Measurements from ENCODE around the gene UBAP2L.

The UBAP2L gene

DNA sequence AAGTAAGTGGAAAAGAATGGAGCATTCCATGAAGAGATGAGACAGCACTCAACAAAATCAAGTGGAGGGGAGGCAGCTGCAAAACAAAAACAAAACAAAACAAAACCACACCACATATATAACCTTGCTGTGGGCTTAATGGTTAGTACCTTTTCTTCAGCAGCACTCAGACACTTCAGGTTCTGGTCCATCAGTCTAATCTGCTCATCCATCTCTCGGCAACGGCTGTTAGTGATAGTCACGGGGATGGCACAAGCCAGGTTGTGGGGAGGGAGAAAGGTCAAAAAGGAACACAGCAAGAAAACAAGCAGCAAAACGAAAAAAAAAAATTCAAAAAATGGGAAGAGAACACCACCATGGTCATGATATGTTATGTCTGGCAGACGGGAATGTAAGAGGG is 48.9 kb upstream of the UBAP2L start:
- ATAC-seq, result no peak
- TF ChIP-seq RARB (CRISPR knock-in tag; IDR thresholded peaks at IDR 0.05) (no peak), TOX (CRISPR knock-in tag; IDR thresholded peaks at IDR 0.05; ENCODE audit: borderline replicate concordance) (no peak), ARNTL (CRISPR knock-in tag; IDR thresholded peaks at IDR 0.05; ENCODE audit: borderline replicate concordance, low read depth) (no peak), CSRNP3 (CRISPR knock-in tag; IDR thresholded peaks at IDR 0.05) (no peak), ZC3H10 (CRISPR knock-in tag; IDR thresholded peaks at IDR 0.05) (no peak)
- TF ChIP-seq, protein P1, sequence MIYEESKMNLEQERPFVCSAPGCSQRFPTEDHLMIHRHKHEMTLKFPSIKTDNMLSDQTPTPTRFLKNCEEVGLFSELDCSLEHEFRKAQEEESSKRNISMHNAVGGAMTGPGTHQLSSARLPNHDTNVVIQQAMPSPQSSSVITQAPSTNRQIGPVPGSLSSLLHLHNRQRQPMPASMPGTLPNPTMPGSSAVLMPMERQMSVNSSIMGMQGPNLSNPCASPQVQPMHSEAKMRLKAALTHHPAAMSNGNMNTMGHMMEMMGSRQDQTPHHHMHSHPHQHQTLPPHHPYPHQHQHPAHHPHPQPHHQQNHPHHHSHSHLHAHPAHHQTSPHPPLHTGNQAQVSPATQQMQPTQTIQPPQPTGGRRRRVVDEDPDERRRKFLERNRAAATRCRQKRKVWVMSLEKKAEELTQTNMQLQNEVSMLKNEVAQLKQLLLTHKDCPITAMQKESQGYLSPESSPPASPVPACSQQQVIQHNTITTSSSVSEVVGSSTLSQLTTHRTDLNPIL (CRISPR knock-in tag; IDR thresholded peaks at IDR 0.05; ENCODE audit: low read depth), result no peak
- TF ChIP-seq, protein P2, sequence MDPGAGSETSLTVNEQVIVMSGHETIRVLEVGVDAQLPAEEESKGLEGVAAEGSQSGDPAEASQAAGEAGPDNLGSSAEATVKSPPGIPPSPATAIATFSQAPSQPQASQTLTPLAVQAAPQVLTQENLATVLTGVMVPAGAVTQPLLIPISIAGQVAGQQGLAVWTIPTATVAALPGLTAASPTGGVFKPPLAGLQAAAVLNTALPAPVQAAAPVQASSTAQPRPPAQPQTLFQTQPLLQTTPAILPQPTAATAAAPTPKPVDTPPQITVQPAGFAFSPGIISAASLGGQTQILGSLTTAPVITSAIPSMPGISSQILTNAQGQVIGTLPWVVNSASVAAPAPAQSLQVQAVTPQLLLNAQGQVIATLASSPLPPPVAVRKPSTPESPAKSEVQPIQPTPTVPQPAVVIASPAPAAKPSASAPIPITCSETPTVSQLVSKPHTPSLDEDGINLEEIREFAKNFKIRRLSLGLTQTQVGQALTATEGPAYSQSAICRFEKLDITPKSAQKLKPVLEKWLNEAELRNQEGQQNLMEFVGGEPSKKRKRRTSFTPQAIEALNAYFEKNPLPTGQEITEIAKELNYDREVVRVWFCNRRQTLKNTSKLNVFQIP (CRISPR knock-in tag; IDR thresholded peaks at IDR 0.05; ENCODE audit: borderline replicate concordance, low read depth), result no peak

DNA sequence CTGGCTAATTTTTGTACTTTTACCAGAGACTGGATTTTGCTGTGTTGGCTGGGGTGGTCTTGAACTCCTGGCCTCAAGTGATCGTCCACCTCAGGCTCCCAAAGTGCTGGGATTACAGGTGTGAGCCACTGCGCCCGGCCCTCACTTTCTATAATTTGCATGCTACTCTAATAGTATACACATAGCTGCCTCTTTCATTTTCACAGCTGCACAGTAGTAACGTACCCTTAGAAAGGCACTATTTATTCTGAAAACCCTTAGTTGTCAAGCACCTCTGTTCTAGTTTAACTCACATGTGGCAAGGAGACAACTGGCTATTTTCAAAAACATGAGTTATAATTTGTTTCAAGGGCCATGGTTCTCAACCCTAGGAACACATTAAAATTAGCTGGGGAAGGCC is 46.1 kb upstream of the UBAP2L start:
- no peak for ATAC-seq
- TF ChIP-seq RARB (CRISPR knock-in tag; IDR thresholded peaks at IDR 0.05) (no peak), CSDC2 (CRISPR knock-in tag; IDR thresholded peaks at IDR 0.05) (no peak), ZFP30 (CRISPR knock-in tag; IDR thresholded peaks at IDR 0.05) (no peak), GLIS3 (CRISPR knock-in tag; IDR thresholded peaks at IDR 0.05) (no peak), ZNF70 (CRISPR knock-in tag; IDR thresholded peaks at IDR 0.05) (no peak), TCF4 (CRISPR knock-in tag; IDR thresholded peaks at IDR 0.05; ENCODE audit: borderline replicate concordance) (no peak), ZNF8 (CRISPR knock-in tag; IDR thresholded peaks at IDR 0.05) (no peak), SNAI2 (CRISPR knock-in tag; IDR thresholded peaks at IDR 0.05) (no peak), CSRNP3 (CRISPR knock-in tag; IDR thresholded peaks at IDR 0.05) (no peak), TOX (CRISPR knock-in tag; IDR thresholded peaks at IDR 0.05; ENCODE audit: borderline replicate concordance) (no peak), ZFP3 (CRISPR knock-in tag; IDR thresholded peaks at IDR 0.05) (no peak), PATZ1 (CRISPR knock-in tag; IDR thresholded peaks at IDR 0.05; ENCODE audit: borderline replicate concordance) (no peak), OSR1 (CRISPR knock-in tag; IDR thresholded peaks at IDR 0.05) (no peak), ESRRG (CRISPR knock-in tag; IDR thresholded peaks at IDR 0.05) (no peak)
- TF ChIP-seq, protein P1 (CRISPR knock-in tag; IDR thresholded peaks at IDR 0.05; ENCODE audit: low read depth), result no peak
- TF ChIP-seq, protein P2 (CRISPR knock-in tag; IDR thresholded peaks at IDR 0.05; ENCODE audit: borderline replicate concordance, low read depth), result no peak
- TF ChIP-seq, protein P3, sequence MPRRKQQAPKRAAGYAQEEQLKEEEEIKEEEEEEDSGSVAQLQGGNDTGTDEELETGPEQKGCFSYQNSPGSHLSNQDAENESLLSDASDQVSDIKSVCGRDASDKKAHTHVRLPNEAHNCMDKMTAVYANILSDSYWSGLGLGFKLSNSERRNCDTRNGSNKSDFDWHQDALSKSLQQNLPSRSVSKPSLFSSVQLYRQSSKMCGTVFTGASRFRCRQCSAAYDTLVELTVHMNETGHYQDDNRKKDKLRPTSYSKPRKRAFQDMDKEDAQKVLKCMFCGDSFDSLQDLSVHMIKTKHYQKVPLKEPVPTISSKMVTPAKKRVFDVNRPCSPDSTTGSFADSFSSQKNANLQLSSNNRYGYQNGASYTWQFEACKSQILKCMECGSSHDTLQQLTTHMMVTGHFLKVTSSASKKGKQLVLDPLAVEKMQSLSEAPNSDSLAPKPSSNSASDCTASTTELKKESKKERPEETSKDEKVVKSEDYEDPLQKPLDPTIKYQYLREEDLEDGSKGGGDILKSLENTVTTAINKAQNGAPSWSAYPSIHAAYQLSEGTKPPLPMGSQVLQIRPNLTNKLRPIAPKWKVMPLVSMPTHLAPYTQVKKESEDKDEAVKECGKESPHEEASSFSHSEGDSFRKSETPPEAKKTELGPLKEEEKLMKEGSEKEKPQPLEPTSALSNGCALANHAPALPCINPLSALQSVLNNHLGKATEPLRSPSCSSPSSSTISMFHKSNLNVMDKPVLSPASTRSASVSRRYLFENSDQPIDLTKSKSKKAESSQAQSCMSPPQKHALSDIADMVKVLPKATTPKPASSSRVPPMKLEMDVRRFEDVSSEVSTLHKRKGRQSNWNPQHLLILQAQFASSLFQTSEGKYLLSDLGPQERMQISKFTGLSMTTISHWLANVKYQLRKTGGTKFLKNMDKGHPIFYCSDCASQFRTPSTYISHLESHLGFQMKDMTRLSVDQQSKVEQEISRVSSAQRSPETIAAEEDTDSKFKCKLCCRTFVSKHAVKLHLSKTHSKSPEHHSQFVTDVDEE (CRISPR knock-in tag; IDR thresholded peaks at IDR 0.05), result no peak
